GM23338 (cell line): Measurements from ENCODE around the gene C11orf21. TPM values are rescaled to one million over a fixed set of nuclear protein-coding genes. Genes with fewer than 3 reads are reported as not detected.

Experiments
- ATAC-seq: fragments of 200-7000 bp; cut with Tn5 transposase; 3 replicates; pipeline ENCODE4 v1.9.1; 2020
- DNase-seq: peaks from one replicate; pipeline ENCODE4 v3.0.0-alpha.2; 2015; ENCODE audit warnings: low spot score
- H2AFZ ChIP-seq: fragments of 200-600 bp; sonication (generic); 2 replicates; pipeline ENCODE4 v1.8.0; 2016; ENCODE audit warnings: antibody characterized with exemption, mild to moderate bottlenecking, moderate library complexity
- H3F3A ChIP-seq: fragments of 200-600 bp; sonication (generic); replicated peaks from 2 replicates; pipeline ENCODE4 v1.8.0; 2017; ENCODE audit warnings: antibody characterized with exemption, mixed run types, low read depth
- H3K27ac ChIP-seq: fragments of 200-600 bp; sonication (generic); 2 replicates; pipeline ENCODE4 v1.6.1; 2016; ENCODE audit warnings: low read depth
- H3K27me3 ChIP-seq: fragments of 200-600 bp; sonication (generic); 2 replicates; pipeline ENCODE4 v1.8.0; 2016; ENCODE audit warnings: mild to moderate bottlenecking, mixed run types, moderate library complexity; ENCODE audit not compliant: insufficient read depth
- H3K36me3 ChIP-seq: fragments of 200-600 bp; sonication (generic); 2 replicates; pipeline ENCODE4 v1.8.0; 2016; ENCODE audit warnings: mild to moderate bottlenecking; ENCODE audit not compliant: insufficient read depth
- H3K4me1 ChIP-seq: fragments of 200-600 bp; sonication (generic); 2 replicates; pipeline ENCODE4 v1.8.0; 2016; ENCODE audit warnings: mild to moderate bottlenecking, moderate library complexity; ENCODE audit not compliant: insufficient read depth
- H3K4me2 ChIP-seq: fragments of 200-600 bp; sonication (generic); 2 replicates; pipeline ENCODE4 v1.7.1; 2017; ENCODE audit warnings: mixed run types
- H3K4me3 ChIP-seq: fragments of 200-600 bp; sonication (generic); 2 replicates; pipeline ENCODE4 v1.6.1; 2016; ENCODE audit warnings: mixed run types
- H3K79me2 ChIP-seq: fragments of 200-600 bp; sonication (generic); replicated peaks from 2 replicates; pipeline ENCODE4 v1.8.0; 2017; ENCODE audit warnings: mild to moderate bottlenecking; ENCODE audit not compliant: insufficient read depth
- H3K9me2 ChIP-seq: fragments of 200-600 bp; sonication (generic); 2 replicates; pipeline ENCODE4 v1.8.0; 2017; ENCODE audit not compliant: insufficient read depth
- H4K20me1 ChIP-seq: fragments of 200-600 bp; sonication (generic); replicated peaks from 2 replicates; pipeline ENCODE4 v1.8.0; 2017; ENCODE audit warnings: mild to moderate bottlenecking; ENCODE audit not compliant: insufficient read depth
- H3K27ac Mint-ChIP-seq: 2 replicates; pipeline ENCODE4 v1.8.0; 2020; ENCODE audit warnings: inconsistent platforms, mild to moderate bottlenecking, moderate library complexity, mixed read lengths
- H3K27me3 Mint-ChIP-seq: 3 replicates; pipeline ENCODE4 v1.8.0; 2022; ENCODE audit warnings: low read depth, mild to moderate bottlenecking, moderate library complexity, mixed read lengths, inconsistent platforms; ENCODE audit not compliant: insufficient read depth, poor library complexity
- H3K36me3 Mint-ChIP-seq: 3 replicates; pipeline ENCODE4 v1.8.0; 2021; ENCODE audit warnings: low read depth, mild to moderate bottlenecking, inconsistent platforms, moderate library complexity, mixed read lengths
- H3K4me1 Mint-ChIP-seq: 3 replicates; pipeline ENCODE4 v1.8.0; 2020; ENCODE audit warnings: mild to moderate bottlenecking, inconsistent platforms, mixed read lengths
- H3K4me3 Mint-ChIP-seq: 3 replicates; pipeline ENCODE4 v1.8.0; 2021; ENCODE audit warnings: moderate library complexity, mild to moderate bottlenecking, inconsistent platforms, mixed read lengths
- H3K9me3 Mint-ChIP-seq: 3 replicates; pipeline ENCODE4 v1.8.0; 2020; ENCODE audit warnings: moderate library complexity, mild to moderate bottlenecking, inconsistent platforms, mixed read lengths
- CREB1 ChIP-seq: fragments of 250-450 bp; sonication (Bioruptor Pico); IDR thresholded peaks from 2 replicates; pipeline ENCODE4 v1.5.0; 2020; ENCODE audit warnings: low read depth, mild to moderate bottlenecking, moderate library complexity
- CTCF ChIP-seq, 2 experiments: fragments of 200-600 bp in 1 of 2; sonication (generic) in 1 of 2; conservative IDR thresholded peaks; 2 replicates each; pipeline versions ENCODE4 v1.5.1 to v1.6.1; 2016 to 2017; ENCODE audit warnings: antibody characterized with exemption in 2 of 2, low read depth in 2 of 2, mild to moderate bottlenecking in 2 of 2, moderate library complexity in 1 of 2
- ETS1 ChIP-seq: IDR thresholded peaks from 2 replicates; pipeline ENCODE4 v1.6.1; 2016; ENCODE audit warnings: antibody characterized with exemption
- EZH2 ChIP-seq: fragments of 200-600 bp; sonication (generic); IDR thresholded peaks from one replicate; pipeline ENCODE4 v1.8.0; 2017; ENCODE audit warnings: antibody characterized with exemption, mild to moderate bottlenecking, low read depth; ENCODE audit not compliant: unreplicated experiment
- EZH2phosphoT487 ChIP-seq: fragments of 200-600 bp; sonication (generic); IDR thresholded peaks from one replicate; pipeline ENCODE4 v1.8.1; 2018; ENCODE audit warnings: antibody characterized with exemption; ENCODE audit not compliant: unreplicated experiment
- JUNB ChIP-seq: IDR thresholded peaks from one replicate; pipeline ENCODE4 v1.6.1; 2016; ENCODE audit warnings: antibody characterized with exemption; ENCODE audit not compliant: unreplicated experiment
- NANOG ChIP-seq: IDR thresholded peaks from 2 replicates; pipeline ENCODE4 v1.6.1; 2016; ENCODE audit warnings: antibody characterized with exemption, borderline replicate concordance
- POLR2AphosphoS5 ChIP-seq: IDR thresholded peaks from 2 replicates; pipeline ENCODE4 v1.6.1; 2016; ENCODE audit warnings: antibody characterized with exemption, low read depth
- REST ChIP-seq: IDR thresholded peaks from one replicate; pipeline ENCODE4 v1.6.1; 2018; ENCODE audit warnings: antibody characterized with exemption; ENCODE audit not compliant: unreplicated experiment
- STAT1 ChIP-seq: IDR thresholded peaks from one replicate; pipeline ENCODE4 v1.6.1; 2016; ENCODE audit warnings: antibody characterized with exemption; ENCODE audit not compliant: unreplicated experiment
- ZNF114 ChIP-seq: fragments of 250-450 bp; sonication (Bioruptor Pico); IDR thresholded peaks from 2 replicates; pipeline ENCODE4 v1.5.0; 2020; ENCODE audit warnings: mild to moderate bottlenecking, moderate library complexity
- ZNF331 ChIP-seq: fragments of 250-450 bp; sonication (Bioruptor Pico); IDR thresholded peaks from 2 replicates; pipeline ENCODE4 v1.5.0; 2020; ENCODE audit warnings: low read depth, mild to moderate bottlenecking, moderate library complexity
- polyA plus RNA-seq: library from polyadenylated mRNA; unstranded; fragments of >200 nt; fragmentation: Nextera tagmentation; extraction: Ambion mirVana; gene quantifications from 2 replicates; pipeline ENCODE4 v1.2.1, GENCODE V29; 2016
- total RNA-seq: library from RNA; depleted of rRNA; stranded (reverse); fragments of >200 nt; shearing (Covaris generic); gene quantifications from 2 replicates; pipeline ENCODE4 v1.2.3, GENCODE V29; 2014

The C11orf21 gene
- total and polyA plus RNA-seq, 2 experiments from 2014 or later = not detected

- no peak for TF ChIP-seq JUNB
- no peak for TF ChIP-seq CREB1 (CRISPR knock-in tag)
- no peak for TF ChIP-seq EZH2phosphoT487
- TF ChIP-seq POLR2AphosphoS5 = no peak
- TF ChIP-seq ETS1 = no peak
- TF ChIP-seq CTCF (conservative IDR thresholded peaks at IDR 0.05; ENCODE audit: low read depth in 2 of 2) = no peak
- TF ChIP-seq ZNF114 (CRISPR knock-in tag) = no peak
- TF ChIP-seq NANOG = no peak
- TF ChIP-seq ZNF331 (CRISPR knock-in tag) = no peak
- no peak for TF ChIP-seq STAT1
- TF ChIP-seq REST = no peak
These were observed 44.6 kb downstream of the C11orf21 start (continued) for GRCh38 chr11:2256951-2257700.

DNA sequence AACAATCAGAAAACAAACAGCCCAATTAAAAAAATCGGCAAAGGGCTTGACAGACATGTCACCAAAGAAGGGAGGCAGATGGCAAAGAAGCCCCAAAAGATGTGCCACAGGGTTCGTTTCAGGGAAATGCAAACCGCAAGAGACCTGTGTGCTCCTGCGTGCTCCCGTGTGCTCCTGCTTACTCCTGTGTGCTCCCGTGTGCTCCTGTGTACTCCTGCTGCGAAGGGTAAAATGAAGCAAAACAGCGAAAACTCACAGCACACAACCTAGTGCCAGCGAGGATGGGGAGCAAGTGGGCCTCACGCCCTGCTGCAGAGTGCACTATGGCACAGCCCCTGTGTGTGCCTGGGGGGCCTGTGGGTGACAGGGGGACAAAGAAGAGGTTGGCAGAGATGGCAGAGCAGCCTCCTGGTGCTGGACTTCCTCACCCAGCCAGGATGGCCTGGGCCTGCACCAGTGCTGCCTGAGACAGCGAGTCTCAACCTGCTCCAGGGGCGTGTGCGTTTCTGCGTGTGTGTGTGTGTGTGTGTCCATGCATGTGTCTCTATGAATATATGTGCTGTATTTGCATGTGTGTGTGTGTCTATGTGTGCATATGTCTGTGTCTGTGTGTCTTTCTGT, 45.3 kb downstream of the C11orf21 start:
- no peak for DNase-seq
- Mint-ChIP-seq H3K27ac (no peak overlapping the region), H3K4me1 (no peaks in the 10 kb centered on the region; the same call in 2 of the 3 replicates)
- TF ChIP-seq EZH2phosphoT487 = no peak
- no peak for TF ChIP-seq EZH2
- TF ChIP-seq STAT1 = no peak

More for the DNA sequence above, 45.3 kb downstream of the C11orf21 start:
- H3K36me3 Mint-ChIP-seq = no peaks in the 10 kb centered on the region
- no peak for ATAC-seq
- H3K4me2 ChIP-seq = no peak overlapping the region
- peaks cover 9% of the 10 kb centered on the region for H3K27me3 Mint-ChIP-seq
- no peaks in the 10 kb centered on the region for H3K79me2 ChIP-seq
- no peaks in the 10 kb centered on the region for H3K4me1 ChIP-seq
- no peaks in the 10 kb centered on the region for H3K36me3 ChIP-seq
- no peaks in the 10 kb centered on the region for H3K9me3 Mint-ChIP-seq
- H2AFZ ChIP-seq = no peak overlapping the region
- no peak overlapping the region for H3K4me3 ChIP-seq
- no peak overlapping the region for H3K4me3 Mint-ChIP-seq
- no peak overlapping the region for H3K27ac ChIP-seq
- H3K9me2 ChIP-seq = no peaks in the 10 kb centered on the region
- no peaks in the 10 kb centered on the region for H4K20me1 ChIP-seq
- no peaks in the 10 kb centered on the region for H3K27me3 ChIP-seq
- no peaks in the 10 kb centered on the region for H3F3A ChIP-seq
